HepG2 (cell line): Measurements from ENCODE around the gene DACH2. TPM values are rescaled to one million over a fixed set of nuclear protein-coding genes. Genes with fewer than 3 reads are reported as not detected.

Source experiments
- CENPBD1 ChIP-seq: sonication (generic); formaldehyde crosslinking; IDR thresholded peaks from 2 replicates; pipeline ENCODE4 v1.8.0; 2022; ENCODE audit warnings: missing genetic modification reagents, low read depth, mild to moderate bottlenecking, borderline replicate concordance
- HINFP ChIP-seq: sonication (generic); formaldehyde crosslinking; IDR thresholded peaks from 2 replicates; pipeline ENCODE4 v1.4.0; 2020; ENCODE audit warnings: low read depth, mild to moderate bottlenecking, missing genetic modification reagents
- MIER2 ChIP-seq: IDR thresholded peaks from 2 replicates; pipeline ENCODE4 v1.6.1; 2016; ENCODE audit warnings: missing biosample characterization, missing genetic modification reagents
- MIXL1 ChIP-seq: IDR thresholded peaks from 2 replicates; pipeline ENCODE4 v1.6.1; 2016
- PRPF4 ChIP-seq: fragments of 200-400 bp; formaldehyde crosslinking; IDR thresholded peaks from 2 replicates; pipeline ENCODE4 v1.6.1; 2016; ENCODE audit warnings: low read length, low read depth; ENCODE audit not compliant: poor library complexity, severe bottlenecking
- ZNF251 ChIP-seq: sonication (generic); formaldehyde crosslinking; IDR thresholded peaks from 2 replicates; pipeline ENCODE4 v1.9.0; 2021; ENCODE audit warnings: mild to moderate bottlenecking, missing genetic modification reagents
- ZNF550 ChIP-seq: sonication (generic); formaldehyde crosslinking; IDR thresholded peaks from 2 replicates; pipeline ENCODE4 v1.4.0; 2020; ENCODE audit warnings: mild to moderate bottlenecking, missing genetic modification reagents, borderline replicate concordance
- ZNF616 ChIP-seq: sonication (generic); formaldehyde crosslinking; IDR thresholded peaks from 2 replicates; pipeline ENCODE4 v1.5.0; 2020; ENCODE audit warnings: low read depth, mild to moderate bottlenecking, missing genetic modification reagents
- polyA plus RNA-seq, 8 experiments: library from polyadenylated mRNA; depleted of rRNA in 3 of 8; stranded (reverse) in 7 of 8; unstranded in 1 of 8; fragments of >200 nt; fragmentation: Illumina TruSeq in 4 of 8; extraction: Trizol in 4 of 8; gene quantifications; 2 replicates each; pipeline versions ENCODE4 v1.2.1 to v1.2.3, GENCODE V29; 2011 to 2016; ENCODE audit warnings: low read depth in 4 of 8, missing spikeins in 1 of 8, mixed read lengths in 1 of 8; ENCODE audit not compliant: insufficient read depth in 1 of 8
- total RNA-seq, 5 experiments: library from RNA; depleted of rRNA; stranded (reverse); fragments of >200 nt; fragmentation: Illumina TruSeq; extraction: Trizol; gene quantifications; 2 replicates each; pipeline ENCODE4 v1.2.3, GENCODE V29; 2016; ENCODE audit warnings: low read depth in 1 of 5
- TF ChIP-seq, protein P1 (sequence below): sonication (generic); formaldehyde crosslinking; conservative IDR thresholded peaks from 2 replicates; pipeline ENCODE4 v1.8.0; 2022; ENCODE audit warnings: mild to moderate bottlenecking, moderate library complexity, missing genetic modification reagents
- TF ChIP-seq, protein P2 (sequence below): sonication (generic); formaldehyde crosslinking; IDR thresholded peaks from 2 replicates; pipeline ENCODE4 v1.9.0; 2021; ENCODE audit warnings: missing genetic modification reagents, borderline replicate concordance

DACH2 gene
- total and polyA plus RNA-seq, 2 of the 13 experiments (the other 11 are each of a cell fraction or from before 2014, with no cell fraction given): not detected

DNA sequence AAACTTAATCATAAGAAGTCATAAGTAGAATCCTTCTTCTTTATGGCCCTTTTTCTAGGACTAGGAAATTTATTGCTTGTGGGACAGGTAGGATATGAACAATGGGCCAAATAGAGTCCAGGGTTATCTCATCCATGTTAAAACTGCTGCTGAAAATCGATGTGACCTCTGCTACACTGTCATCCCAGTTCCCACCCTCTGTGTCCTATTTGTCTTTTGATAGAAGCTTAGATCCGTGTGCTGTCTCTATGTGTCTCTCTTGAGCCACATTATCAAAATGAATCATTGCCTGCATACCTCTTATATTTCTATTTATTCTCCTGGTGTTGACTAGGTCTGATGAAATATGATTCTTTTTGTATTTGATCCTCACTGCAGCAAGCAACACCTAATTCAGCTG is 661.4 kb downstream of the DACH2 start (continued):
- TF ChIP-seq CENPBD1 (CRISPR knock-in tag) (no peak), ZNF251 (CRISPR knock-in tag) (no peak), ZNF550 (CRISPR knock-in tag) (no peak), ZNF616 (no peak), MIER2 (CRISPR knock-in tag) (no peak), MIXL1 (no peak), PRPF4 (no peak), HINFP (no peak)
- TF ChIP-seq, protein P1, sequence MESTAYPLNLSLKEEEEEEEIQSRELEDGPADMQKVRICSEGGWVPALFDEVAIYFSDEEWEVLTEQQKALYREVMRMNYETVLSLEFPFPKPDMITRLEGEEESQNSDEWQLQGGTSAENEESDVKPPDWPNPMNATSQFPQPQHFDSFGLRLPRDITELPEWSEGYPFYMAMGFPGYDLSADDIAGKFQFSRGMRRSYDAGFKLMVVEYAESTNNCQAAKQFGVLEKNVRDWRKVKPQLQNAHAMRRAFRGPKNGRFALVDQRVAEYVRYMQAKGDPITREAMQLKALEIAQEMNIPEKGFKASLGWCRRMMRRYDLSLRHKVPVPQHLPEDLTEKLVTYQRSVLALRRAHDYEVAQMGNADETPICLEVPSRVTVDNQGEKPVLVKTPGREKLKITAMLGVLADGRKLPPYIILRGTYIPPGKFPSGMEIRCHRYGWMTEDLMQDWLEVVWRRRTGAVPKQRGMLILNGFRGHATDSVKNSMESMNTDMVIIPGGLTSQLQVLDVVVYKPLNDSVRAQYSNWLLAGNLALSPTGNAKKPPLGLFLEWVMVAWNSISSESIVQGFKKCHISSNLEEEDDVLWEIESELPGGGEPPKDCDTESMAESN (CRISPR knock-in tag): no peak
- TF ChIP-seq, protein P2, sequence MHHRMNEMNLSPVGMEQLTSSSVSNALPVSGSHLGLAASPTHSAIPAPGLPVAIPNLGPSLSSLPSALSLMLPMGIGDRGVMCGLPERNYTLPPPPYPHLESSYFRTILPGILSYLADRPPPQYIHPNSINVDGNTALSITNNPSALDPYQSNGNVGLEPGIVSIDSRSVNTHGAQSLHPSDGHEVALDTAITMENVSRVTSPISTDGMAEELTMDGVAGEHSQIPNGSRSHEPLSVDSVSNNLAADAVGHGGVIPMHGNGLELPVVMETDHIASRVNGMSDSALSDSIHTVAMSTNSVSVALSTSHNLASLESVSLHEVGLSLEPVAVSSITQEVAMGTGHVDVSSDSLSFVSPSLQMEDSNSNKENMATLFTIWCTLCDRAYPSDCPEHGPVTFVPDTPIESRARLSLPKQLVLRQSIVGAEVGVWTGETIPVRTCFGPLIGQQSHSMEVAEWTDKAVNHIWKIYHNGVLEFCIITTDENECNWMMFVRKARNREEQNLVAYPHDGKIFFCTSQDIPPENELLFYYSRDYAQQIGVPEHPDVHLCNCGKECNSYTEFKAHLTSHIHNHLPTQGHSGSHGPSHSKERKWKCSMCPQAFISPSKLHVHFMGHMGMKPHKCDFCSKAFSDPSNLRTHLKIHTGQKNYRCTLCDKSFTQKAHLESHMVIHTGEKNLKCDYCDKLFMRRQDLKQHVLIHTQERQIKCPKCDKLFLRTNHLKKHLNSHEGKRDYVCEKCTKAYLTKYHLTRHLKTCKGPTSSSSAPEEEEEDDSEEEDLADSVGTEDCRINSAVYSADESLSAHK: no peak
